GM12878 (cell line): ENCODE results near the gene CD300LG. TPM values are rescaled to one million over a fixed set of nuclear protein-coding genes. Genes with fewer than 3 reads are reported as not detected.
"Not testable (repeated sequence)": the region's sequence is repeated elsewhere in the genome, so short reads cannot be mapped to it uniquely, and the experiment has no call there.

Source experiments
- ATAC-seq: fragments of 200-7000 bp; cut with Tn5 transposase; 3 replicates; pipeline ENCODE4 v1.9.1; 2020; ENCODE audit warnings: mild to moderate bottlenecking, moderate library complexity
- BruUV-seq: library from RNA; stranded (reverse); fragments of 400-500 nt; replicated peaks from 2 replicates; lab custom pipeline; 2021; lab: Mats Ljungman, UMichigan
- CTCF ChIA-PET: fragments of 300-600 bp; sonication (Branson Sonifier 250); formaldehyde crosslinking; extraction: SDS; loops from one replicate; lab custom pipeline; 2021; ENCODE audit warnings: inconsistent platforms; lab: Yijun Ruan, JAX
- POLR2A ChIA-PET: fragments of 350-600 bp; formaldehyde crosslinking; extraction: SDS; loops from one replicate; lab custom pipeline; 2021; ENCODE audit warnings: inconsistent platforms; lab: Charles Lee
- RAD21 ChIA-PET: fragments of 300-600 bp; sonication (Branson Sonifier 250); formaldehyde crosslinking; loops from one replicate; lab custom pipeline; 2023; ENCODE audit warnings: antibody characterized with exemption; ENCODE audit not compliant: unreplicated experiment; lab: Charles Lee
- SMC1A ChIA-PET: fragments of 300-600 bp; sonication (Branson Sonifier 250); formaldehyde crosslinking; loops from one replicate; lab custom pipeline; 2023; ENCODE audit not compliant: unreplicated experiment, uncharacterized antibody; lab: Charles Lee
- DNase-seq: peaks from one replicate; pipeline ENCODE4 v3.0.0-alpha.2; 2011; ENCODE audit warnings: low read depth, low spot score
- FAIRE-seq: peaks from 3 replicates; lab custom pipeline; 2011; peaks lifted over from hg19 to GRCh38; lab: Jason Lieb, UNC
- H2AFZ ChIP-seq: 2 replicates; pipeline ENCODE4 v1.6.0; 2011; ENCODE audit warnings: low read depth, low read length, control low read depth; ENCODE audit not compliant: control insufficient read depth
- H3K27ac ChIP-seq: 2 replicates; pipeline ENCODE4 v1.5.1; 2011; ENCODE audit warnings: control low read depth; ENCODE audit not compliant: control insufficient read depth, insufficient read depth
- H3K27me3 ChIP-seq, 2 experiments: replicated peaks in 1 of 2; 2 replicates each; pipeline versions ENCODE4 v1.6.0 to v1.6.1; 2011; ENCODE audit warnings: low read length in 1 of 2; ENCODE audit not compliant: control insufficient read depth in 2 of 2, insufficient read depth in 2 of 2
- H3K36me3 ChIP-seq, 2 experiments: 2 replicates each; pipeline ENCODE4 v1.5.1; 2011; ENCODE audit warnings: low read length in 1 of 2; ENCODE audit not compliant: control insufficient read depth in 2 of 2, insufficient read depth in 2 of 2
- H3K4me1 ChIP-seq: 2 replicates; pipeline ENCODE4 v1.6.1; 2011; ENCODE audit warnings: mild to moderate bottlenecking, low read length, moderate library complexity, mixed read lengths; ENCODE audit not compliant: control insufficient read depth, insufficient read depth
- H3K4me2 ChIP-seq: 2 replicates; pipeline ENCODE4 v1.6.0; 2011; ENCODE audit warnings: control low read depth; ENCODE audit not compliant: control insufficient read depth, insufficient read depth
- H3K4me3 ChIP-seq: fragments of 200-600 bp; sonication (generic); 2 replicates; pipeline ENCODE4 v1.5.1; 2016
- H3K79me2 ChIP-seq: 2 replicates; pipeline ENCODE4 v1.6.0; 2011; ENCODE audit warnings: low read length; ENCODE audit not compliant: control insufficient read depth, insufficient read depth
- H3K9ac ChIP-seq: 2 replicates; pipeline ENCODE4 v1.8.0; 2011; ENCODE audit warnings: low read length, control low read depth, mixed read lengths; ENCODE audit not compliant: control insufficient read depth, insufficient read depth
- H3K9me3 ChIP-seq: replicated peaks from 3 replicates; pipeline ENCODE4 v1.5.1; 2011; ENCODE audit warnings: mild to moderate bottlenecking, low read length; ENCODE audit not compliant: control insufficient read depth, insufficient read depth
- H4K20me1 ChIP-seq: 2 replicates; pipeline ENCODE4 v1.6.0; 2011; ENCODE audit not compliant: control insufficient read depth, insufficient read depth
- GATAD2B ChIP-seq: fragments of 450-650 bp; conservative IDR thresholded peaks from 2 replicates; pipeline ENCODE4 v1.6.1; 2017; ENCODE audit warnings: low read depth, mild to moderate bottlenecking, moderate library complexity
- JUND ChIP-seq: IDR thresholded peaks from 2 replicates; pipeline ENCODE4 v1.6.1; 2012; ENCODE audit warnings: low read depth, mild to moderate bottlenecking, low read length, improper control_type of control experiment, moderate library complexity
- NFIC ChIP-seq: IDR thresholded peaks from 2 replicates; pipeline ENCODE4 v1.6.1; 2012; ENCODE audit warnings: low read depth, mild to moderate bottlenecking, inconsistent platforms, low read length, moderate library complexity
- RAD51 ChIP-seq: fragments of 450-650 bp; IDR thresholded peaks from 2 replicates; pipeline ENCODE4 v1.6.1; 2016; ENCODE audit warnings: moderate library complexity, mild to moderate bottlenecking, inconsistent platforms
- RCOR1 ChIP-seq: conservative IDR thresholded peaks from 2 replicates; pipeline ENCODE4 v1.6.1; 2012; ENCODE audit warnings: low read depth, low read length, improper control_type of control experiment
- SKIL ChIP-seq: fragments of 450-650 bp; IDR thresholded peaks from 2 replicates; pipeline ENCODE4 v1.6.1; 2017; ENCODE audit warnings: mild to moderate bottlenecking, low read depth, inconsistent platforms; ENCODE audit not compliant: poor library complexity, severe bottlenecking
- SUZ12 ChIP-seq: fragments of 200-600 bp; sonication (generic); IDR thresholded peaks from one replicate; pipeline ENCODE4 v1.6.1; 2018; ENCODE audit warnings: antibody characterized with exemption, mild to moderate bottlenecking; ENCODE audit not compliant: unreplicated experiment
- ZBTB4 ChIP-seq: fragments of 450-650 bp; formaldehyde crosslinking; IDR thresholded peaks from 2 replicates; pipeline ENCODE4 v1.4.0; 2022; ENCODE audit warnings: mild to moderate bottlenecking, moderate library complexity
- WGBS: methylation state at CpG from one replicate; pipeline ENCODE4 v1.1.6; 2016; ENCODE audit warnings: low lambda C conversion rate; ENCODE audit not compliant: insufficient replicate concordance, insufficient coverage; ENCODE audit errors: missing lambda C conversion rate; 5-methylcytosine and 5-hydroxymethylcytosine counted together
- in situ Hi-C: fragments of 300-500 bp; cut with MboI; formaldehyde crosslinking; loops from 9 replicates; pipeline ENCODE4 v1.14.3; 2018; ENCODE audit warnings: mixed read lengths
- intact Hi-C: fragments of 100-400 bp; cut with micrococcal nuclease; formaldehyde crosslinking; loops from one replicate; pipeline ENCODE4 v1.14.2; 2022; ENCODE audit not compliant: unreplicated experiment
- polyA plus RNA-seq, 11 experiments: library from polyadenylated mRNA; depleted of rRNA in 4 of 11; unstranded in 6 of 11; stranded (reverse) in 5 of 11; fragments of >200 nt; fragmentation: Nextera tagmentation in 4 of 11; fragmentation: Illumina TruSeq in 1 of 11; extraction: Ambion mirVana in 4 of 11; extraction: Trizol in 1 of 11; gene quantifications; 1 replicate in 1 of 11; 2 replicates in 10 of 11; pipeline versions ENCODE4 v1.2.1 to v1.2.3, GENCODE V29; 2011 to 2016; ENCODE audit warnings: inconsistent platforms in 2 of 11, missing spikeins in 2 of 11, low read depth in 1 of 11
- total RNA-seq, 4 experiments: library from RNA; depleted of rRNA in 3 of 4; stranded (reverse); fragments of >200 nt in 3 of 4; fragmentation: Illumina TruSeq in 1 of 4; extraction: Trizol in 1 of 4; gene quantifications; 2 replicates each; pipeline versions ENCODE4 v1.2.1 to v1.2.3, GENCODE V29; 2013 to 2021

Gene CD300LG
- total and polyA plus RNA-seq, 10 of the 15 experiments (the other 5 are each of a cell fraction or from before 2014, with no cell fraction given) = not detected

GRCh38 chr17:43894494-43894893, 47.5 kb downstream of the CD300LG start:
- FAIRE-seq, in situ Hi-C loops, H3K27me3 ChIP-seq, H3K4me1 ChIP-seq, H3K27ac ChIP-seq, intact Hi-C loops, H3K4me2 ChIP-seq, H3K79me2 ChIP-seq, SMC1A ChIA-PET, H3K4me3 ChIP-seq, H3K36me3 ChIP-seq, H3K9me3 ChIP-seq, BruUV-seq, RAD21 ChIA-PET, H2AFZ ChIP-seq, POLR2A ChIA-PET, H4K20me1 ChIP-seq, H3K9ac ChIP-seq, ATAC-seq, DNase-seq: not testable (repeated sequence)
- CTCF ChIA-PET = interaction anchor here (0.6 kb wide), 1 partner anchor 14 kb away, joined by 3 read pairs; no protein-coding TSS in a partner anchor
- 36% methylated on average over 4 of the region's 4 CpGs for WGBS

GRCh38 chr17:43897831-43898230, 50.9 kb downstream of the CD300LG start:
- no TSS peak for BruUV-seq
- in situ Hi-C loops (no loop called here), intact Hi-C loops (no loop called here)
- H3K4me1 ChIP-seq = 0 out of 2 replicates have a peak, but pooled peaks cover 5% of the 10 kb centered on the region
- ChIA-PET CTCF (interaction anchor here (1.1 kb wide), 1 partner anchor 12 kb away, joined by 4 read pairs; no protein-coding TSS in a partner anchor), POLR2A (no interaction called here), RAD21 (interaction anchor here (0.6 kb wide), 1 partner anchor 98 kb away, joined by 4 read pairs; no protein-coding TSS in a partner anchor), SMC1A (interaction anchor here (0.8 kb wide), 1 partner anchor 12 kb away, joined by 3 read pairs; no protein-coding TSS in a partner anchor)
- H3K27me3 ChIP-seq = peaks cover 3 to 7% of the 10 kb centered on the region in 2 experiments; a peak in 3 of 4 replicates
- H3K9ac ChIP-seq = no peak overlapping the region
- WGBS = 25% methylated on average over 3 of the region's 3 CpGs
- no peaks in the 10 kb centered on the region for H3K36me3 ChIP-seq
- no peaks in the 10 kb centered on the region for H3K79me2 ChIP-seq
- no peak overlapping the region for H3K4me2 ChIP-seq
- H4K20me1 ChIP-seq = no peaks in the 10 kb centered on the region; the same call in 1 of the 2 replicates
- FAIRE-seq = no peak
- H3K4me3 ChIP-seq = no peak overlapping the region
- ATAC-seq = no peak
- no peak overlapping the region for H3K27ac ChIP-seq
- H3K9me3 ChIP-seq = no peaks in the 10 kb centered on the region
- H2AFZ ChIP-seq = no peak overlapping the region
- DNase-seq = no peak
- no peak for TF ChIP-seq SUZ12
- TF ChIP-seq RCOR1 = no peak
- TF ChIP-seq JUND = no peak
- no peak for TF ChIP-seq GATAD2B
- no peak for TF ChIP-seq NFIC
- TF ChIP-seq SKIL = no peak
- no peak for TF ChIP-seq ZBTB4 (CRISPR knock-in tag)
- no peak for TF ChIP-seq RAD51
